IMR-90 (cell line): Measurements from ENCODE around the gene CRYBG2. TPM values are rescaled to one million over a fixed set of nuclear protein-coding genes. Genes with fewer than 3 reads are reported as not detected.

Experiments used
- ATAC-seq: fragments of 200-7000 bp; cut with Tn5 transposase; 2 replicates; pipeline ENCODE4 v1.9.1; 2020; ENCODE audit warnings: low read depth, mild to moderate bottlenecking, moderate library complexity
- BruUV-seq: library from RNA; stranded (reverse); fragments of 400-500 nt; replicated peaks from 2 replicates; lab custom pipeline; 2021; lab: Mats Ljungman, UMichigan
- CTCF ChIA-PET: fragments of 300-600 bp; formaldehyde crosslinking; extraction: SDS; loops from one replicate; lab custom pipeline; 2021; ENCODE audit warnings: antibody characterized with exemption; lab: Yijun Ruan, JAX
- POLR2A ChIA-PET: fragments of 300-600 bp; sonication (Branson Sonifier 250); formaldehyde crosslinking; loops from one replicate; lab custom pipeline; 2022; ENCODE audit warnings: antibody characterized with exemption; ENCODE audit not compliant: unreplicated experiment; lab: Charles Lee
- DNase-seq: peaks from one replicate; pipeline ENCODE4 v3.0.0; 2013
- H2AFZ ChIP-seq: replicated peaks from 2 replicates; pipeline ENCODE3; 2013; ENCODE audit warnings: low read length, mild to moderate bottlenecking; ENCODE audit not compliant: poor library complexity
- H2AK5ac ChIP-seq: 2 replicates; pipeline ENCODE4 v1.6.1; 2013; ENCODE audit warnings: low read depth, low read length, inconsistent platforms
- H2AK9ac ChIP-seq: replicated peaks from 2 replicates; pipeline ENCODE3; 2013; ENCODE audit warnings: mild to moderate bottlenecking, low read depth, low read length, moderate library complexity; ENCODE audit not compliant: poor library complexity
- H2BK120ac ChIP-seq: 2 replicates; pipeline ENCODE4 v1.6.1; 2013; ENCODE audit warnings: low read depth, low read length, inconsistent platforms
- H2BK15ac ChIP-seq: 3 replicates; pipeline ENCODE4 v1.6.1; 2013; ENCODE audit warnings: low read depth, low read length, inconsistent platforms
- H2BK20ac ChIP-seq: 2 replicates; pipeline ENCODE4 v1.6.1; 2013; ENCODE audit warnings: low read depth, mild to moderate bottlenecking, inconsistent platforms, low read length, moderate library complexity
- H2BK5ac ChIP-seq: 2 replicates; pipeline ENCODE4 v1.6.1; 2013; ENCODE audit warnings: mild to moderate bottlenecking, low read depth, low read length, inconsistent platforms; ENCODE audit not compliant: poor library complexity, severe bottlenecking
- H3K14ac ChIP-seq: replicated peaks from 2 replicates; pipeline ENCODE4 v1.6.1; 2013; ENCODE audit warnings: low read depth, low read length, inconsistent platforms
- H3K18ac ChIP-seq: 2 replicates; pipeline ENCODE4 v1.6.1; 2013; ENCODE audit warnings: low read depth, low read length, control low read depth
- H3K23ac ChIP-seq: 2 replicates; pipeline ENCODE4 v1.6.1; 2013; ENCODE audit warnings: low read depth, low read length, inconsistent platforms
- H3K27ac ChIP-seq: 2 replicates; pipeline ENCODE4 v1.5.1; 2013; ENCODE audit warnings: mild to moderate bottlenecking, control low read depth, low read length; ENCODE audit not compliant: insufficient read depth
- H3K27me3 ChIP-seq: 2 replicates; pipeline ENCODE4 v1.6.1; 2013; ENCODE audit warnings: low read length; ENCODE audit not compliant: control insufficient read depth, insufficient read depth
- H3K36me3 ChIP-seq: 2 replicates; pipeline ENCODE4 v1.6.1; 2013; ENCODE audit warnings: low read length, mixed read lengths; ENCODE audit not compliant: control insufficient read depth, insufficient read depth
- H3K4ac ChIP-seq: 2 replicates; pipeline ENCODE4 v1.6.1; 2013; ENCODE audit warnings: low read depth, low read length, inconsistent platforms
- H3K4me1 ChIP-seq: 2 replicates; pipeline ENCODE4 v1.6.1; 2013; ENCODE audit warnings: low read length, mixed read lengths; ENCODE audit not compliant: control insufficient read depth, insufficient read depth
- H3K4me2 ChIP-seq: 2 replicates; pipeline ENCODE4 v1.6.1; 2013; ENCODE audit warnings: low read depth, mild to moderate bottlenecking, control low read depth, low read length, moderate library complexity
- H3K4me3 ChIP-seq: 2 replicates; pipeline ENCODE4 v1.5.1; 2013; ENCODE audit warnings: low read depth, mild to moderate bottlenecking, control low read depth, low read length, moderate library complexity; ENCODE audit not compliant: insufficient read depth
- H3K56ac ChIP-seq: 2 replicates; pipeline ENCODE4 v1.6.1; 2013; ENCODE audit warnings: low read length, inconsistent platforms; ENCODE audit not compliant: insufficient read depth; ENCODE audit errors: extremely low read depth
- H3K79me1 ChIP-seq, 2 experiments: 2 replicates each; pipeline ENCODE4 v1.6.1; 2013; ENCODE audit warnings: low read length in 2 of 2, inconsistent platforms in 1 of 2, low read depth in 1 of 2
- H3K9ac ChIP-seq: 2 replicates; pipeline ENCODE4 v1.6.1; 2013; ENCODE audit warnings: low read depth, low read length, control low read depth
- H3K9me1 ChIP-seq: 2 replicates; pipeline ENCODE4 v1.6.1; 2013; ENCODE audit warnings: low read length, inconsistent platforms; ENCODE audit not compliant: insufficient read depth
- H3K9me3 ChIP-seq: 2 replicates; pipeline ENCODE4 v1.6.1; 2013; ENCODE audit warnings: low read length; ENCODE audit not compliant: control insufficient read depth, insufficient read depth
- H4K20me1 ChIP-seq: 2 replicates; pipeline ENCODE4 v1.6.1; 2013; ENCODE audit warnings: low read length, inconsistent platforms; ENCODE audit not compliant: insufficient read depth
- H4K5ac ChIP-seq: 2 replicates; pipeline ENCODE4 v1.6.1; 2013; ENCODE audit warnings: mild to moderate bottlenecking, low read depth, low read length, control low read depth
- H4K8ac ChIP-seq, 2 experiments: 2 replicates each; pipeline ENCODE4 v1.6.1; 2013; ENCODE audit warnings: low read depth in 2 of 2, low read length in 2 of 2, control low read depth in 1 of 2, inconsistent platforms in 1 of 2
- H4K91ac ChIP-seq: 2 replicates; pipeline ENCODE4 v1.6.1; 2013; ENCODE audit warnings: low read depth, low read length, inconsistent platforms; ENCODE audit not compliant: insufficient read depth
- CEBPB ChIP-seq: IDR thresholded peaks from 2 replicates; pipeline ENCODE4 v1.6.1; 2012; ENCODE audit warnings: low read depth, low read length, improper control_type of control experiment
- CHD1 ChIP-seq: IDR thresholded peaks from 2 replicates; pipeline ENCODE4 v1.6.1; 2012; ENCODE audit warnings: low read depth, low read length, improper control_type of control experiment
- ELK1 ChIP-seq: fragments of 150-350 bp; IDR thresholded peaks from 2 replicates; pipeline ENCODE4 v1.6.1; 2016; ENCODE audit warnings: low read depth, mild to moderate bottlenecking, low read length, moderate library complexity, borderline replicate concordance
- FOS ChIP-seq: fragments of 150-350 bp; IDR thresholded peaks from 2 replicates; pipeline ENCODE4 v1.6.1; 2016; ENCODE audit warnings: low read depth, low read length
- MXI1 ChIP-seq: IDR thresholded peaks from 2 replicates; pipeline ENCODE4 v1.6.1; 2012; ENCODE audit warnings: low read depth, mild to moderate bottlenecking, low read length, moderate library complexity, borderline replicate concordance
- POLR2A ChIP-seq: IDR thresholded peaks from 2 replicates; pipeline ENCODE4 v1.6.1; 2012; ENCODE audit warnings: mild to moderate bottlenecking, low read depth, low read length
- RCOR1 ChIP-seq: IDR thresholded peaks from 2 replicates; pipeline ENCODE4 v1.6.1; 2012; ENCODE audit warnings: mild to moderate bottlenecking, low read length, improper control_type of control experiment; ENCODE audit not compliant: insufficient replicate concordance
- SMC3 ChIP-seq: fragments of 150-350 bp; IDR thresholded peaks from 2 replicates; pipeline ENCODE4 v1.6.1; 2016; ENCODE audit warnings: low read depth, mild to moderate bottlenecking, antibody characterized with exemption, low read length, moderate library complexity
- WGBS, 2 experiments: methylation state at CpG; one replicate each; pipeline versions ENCODE4 v1.1.5 to v1.1.7; 2013; ENCODE audit warnings: missing lambda C conversion rate in 2 of 2; ENCODE audit not compliant: insufficient read length in 1 of 2; ENCODE audit errors: extremely low coverage in 2 of 2; 5-methylcytosine and 5-hydroxymethylcytosine counted together
- dilution Hi-C: fragments of 300-500 bp; cut with HindIII; formaldehyde crosslinking; loops from one replicate; pipeline ENCODE4 v1.14.3; 2018; ENCODE audit warnings: low sequenced_read_pairs; ENCODE audit not compliant: unreplicated experiment
- in situ Hi-C: fragments of 300-500 bp; cut with MboI; formaldehyde crosslinking; loops from 3 replicates; pipeline ENCODE4 v1.14.3; 2019; ENCODE audit warnings: low sequenced_read_pairs, inconsistent platforms, mixed read lengths
- intact Hi-C: fragments of 100-400 bp; cut with micrococcal nuclease; formaldehyde crosslinking; loops from 2 replicates; pipeline ENCODE4 v1.10.0; 2022
- polyA plus RNA-seq, 3 experiments: library from polyadenylated mRNA; depleted of rRNA; stranded (reverse); fragments of >200 nt; gene quantifications; 2 replicates each; pipeline ENCODE4 v1.2.3, GENCODE V29; 2012; ENCODE audit warnings: low replicate concordance in 1 of 3
- total RNA-seq: library from RNA; depleted of rRNA; stranded (reverse); fragments of >200 nt; gene quantifications from 2 replicates; pipeline ENCODE4 v1.2.3, GENCODE V29; 2012
- TF ChIP-seq, protein P1 (sequence below): conservative IDR thresholded peaks from 2 replicates; pipeline ENCODE4 v1.5.1; 2012; ENCODE audit warnings: mild to moderate bottlenecking, low read depth, low read length, improper control_type of control experiment

CRYBG2 gene
- total and polyA plus RNA-seq, 2 of the 4 experiments (the other 2 are of a cell fraction), result not detected

DNA sequence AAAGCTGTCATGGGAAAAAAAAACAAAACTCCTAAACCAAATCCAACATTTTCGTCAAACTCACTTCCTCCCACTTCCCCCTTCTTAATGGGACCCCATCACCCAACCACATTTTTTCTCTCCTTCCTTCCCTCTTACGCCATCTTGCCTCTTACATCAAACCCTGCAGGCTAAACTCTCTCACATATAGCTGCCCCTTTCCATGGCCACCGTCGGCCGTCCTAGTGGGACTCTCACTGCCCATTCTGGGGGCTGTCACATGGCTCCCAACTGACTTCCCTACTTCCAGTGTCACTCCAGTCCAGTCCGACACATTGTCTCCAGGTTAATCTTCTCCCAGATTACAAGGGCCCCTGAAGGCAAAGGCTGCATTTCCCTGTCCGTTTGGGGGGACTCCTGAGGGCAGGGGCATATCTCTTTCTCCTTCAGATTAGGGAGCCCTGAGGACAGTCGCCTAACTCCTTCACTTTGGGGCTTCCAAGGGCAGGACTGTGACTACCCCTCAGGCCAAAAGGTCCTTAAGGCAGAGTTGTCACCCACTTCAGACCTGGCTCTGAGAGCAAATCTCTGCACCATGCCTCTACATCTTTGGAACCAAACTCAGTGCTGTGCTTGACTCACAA is 48.2 kb downstream of the CRYBG2 start:
- Histone ChIP-seq H4K20me1 (no peaks in the 10 kb centered on the region), H2BK15ac (no peak overlapping the region), H3K4me3 (peak overlapping the region; percentile 90), H3K4me2 (peak overlapping the region; percentile 88), H3K9me1 (peaks cover 20% of the 10 kb centered on the region), H3K4ac (peak overlapping the region; percentile 79), H2AK5ac (peak overlapping the region; percentile 31; the same call in 1 of the 2 replicates), H2AK9ac (peak overlapping the region; percentile 87), H3K18ac (no peak overlapping the region), H3K9ac (peak overlapping the region; percentile 78), H2AFZ (peak overlapping the region; percentile 99), H3K27me3 (no peaks in the 10 kb centered on the region), H3K36me3 (no peaks in the 10 kb centered on the region), H3K9me3 (no peaks in the 10 kb centered on the region), H2BK20ac (no peak overlapping the region), H3K23ac (peak overlapping the region; percentile 48; the same call in 1 of the 2 replicates), H4K5ac (peak overlapping the region; percentile 73), H3K4me1 (peaks cover 14% of the 10 kb centered on the region), H3K27ac (no peak overlapping the region; the same call in 1 of the 2 replicates), H3K79me1 (peaks cover 12 to 42% of the 10 kb centered on the region in 2 experiments; a peak in 3 of 4 replicates), H3K56ac (no peak overlapping the region), H4K91ac (peak overlapping the region; percentile 60; the same call in 1 of the 2 replicates), H3K14ac (peak overlapping the region; percentile 88), H4K8ac (peak overlapping the region; percentile 74 to 79), H2BK5ac (no peak overlapping the region), H2BK120ac (peak overlapping the region; percentile 67; the same call in 1 of the 2 replicates)
- DNase-seq, result no peak
- ATAC-seq, result no peak; the same call in 1 of the 2 replicates
- POLR2A ChIA-PET, result no interaction called here
- dilution Hi-C loops, result no loop called here
- WGBS, 2 experiments, result 34 to 100% methylated on average over 1 to 6 of the region's 8 CpGs
- no peak for TF ChIP-seq SMC3
- no peak for TF ChIP-seq CHD1
- no peak for TF ChIP-seq RCOR1
- TF ChIP-seq MXI1, result no peak
- no peak for TF ChIP-seq CEBPB
- no peak for TF ChIP-seq ELK1
- no peak for TF ChIP-seq FOS
- no peak for TF ChIP-seq POLR2A
- TF ChIP-seq, protein P1, sequence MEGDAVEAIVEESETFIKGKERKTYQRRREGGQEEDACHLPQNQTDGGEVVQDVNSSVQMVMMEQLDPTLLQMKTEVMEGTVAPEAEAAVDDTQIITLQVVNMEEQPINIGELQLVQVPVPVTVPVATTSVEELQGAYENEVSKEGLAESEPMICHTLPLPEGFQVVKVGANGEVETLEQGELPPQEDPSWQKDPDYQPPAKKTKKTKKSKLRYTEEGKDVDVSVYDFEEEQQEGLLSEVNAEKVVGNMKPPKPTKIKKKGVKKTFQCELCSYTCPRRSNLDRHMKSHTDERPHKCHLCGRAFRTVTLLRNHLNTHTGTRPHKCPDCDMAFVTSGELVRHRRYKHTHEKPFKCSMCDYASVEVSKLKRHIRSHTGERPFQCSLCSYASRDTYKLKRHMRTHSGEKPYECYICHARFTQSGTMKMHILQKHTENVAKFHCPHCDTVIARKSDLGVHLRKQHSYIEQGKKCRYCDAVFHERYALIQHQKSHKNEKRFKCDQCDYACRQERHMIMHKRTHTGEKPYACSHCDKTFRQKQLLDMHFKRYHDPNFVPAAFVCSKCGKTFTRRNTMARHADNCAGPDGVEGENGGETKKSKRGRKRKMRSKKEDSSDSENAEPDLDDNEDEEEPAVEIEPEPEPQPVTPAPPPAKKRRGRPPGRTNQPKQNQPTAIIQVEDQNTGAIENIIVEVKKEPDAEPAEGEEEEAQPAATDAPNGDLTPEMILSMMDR, result no peak
- CTCF ChIA-PET, result interaction anchor here (1.0 kb wide), 1 partner anchor 136 kb away, joined by 3 read pairs; the partner anchor contains the start of gene ZNF593
- in situ Hi-C loops, result no loop called here
- BruUV-seq, result no TSS peak
- intact Hi-C loops, result no loop called here
